H9 (cell line): Measurements from ENCODE around the gene ARHGEF6. TPM values are rescaled to one million over a fixed set of nuclear protein-coding genes. Genes with fewer than 3 reads are reported as not detected.

ENCODE experiments used
- DNase-seq: peaks from one replicate; pipeline ENCODE4 v3.0.0-alpha.2; 2017
- H2AFZ ChIP-seq: one replicate; pipeline ENCODE4 v1.6.1; 2013; ENCODE audit warnings: mild to moderate bottlenecking, low read length, control low read depth, moderate library complexity
- H2AK5ac ChIP-seq: 2 replicates; pipeline ENCODE4 v1.6.1; 2013; ENCODE audit warnings: low read length, control low read depth, mixed read lengths; ENCODE audit not compliant: insufficient read length
- H2BK120ac ChIP-seq: one replicate; pipeline ENCODE4 v1.6.1; 2013; ENCODE audit warnings: low read depth, mild to moderate bottlenecking, low read length, control low read depth, inconsistent platforms; ENCODE audit not compliant: poor library complexity, severe bottlenecking
- H2BK12ac ChIP-seq: 2 replicates; pipeline ENCODE4 v1.6.1; 2013; ENCODE audit warnings: low read length, control low read depth, mixed read lengths, low read depth; ENCODE audit not compliant: insufficient read length
- H2BK15ac ChIP-seq: 2 replicates; pipeline ENCODE4 v1.6.1; 2013; ENCODE audit warnings: low read depth, low read length, control low read depth
- H2BK20ac ChIP-seq: one replicate; pipeline ENCODE4 v1.6.1; 2013; ENCODE audit warnings: low read depth, mild to moderate bottlenecking, low read length, control low read depth, inconsistent platforms; ENCODE audit not compliant: poor library complexity, severe bottlenecking
- H2BK5ac ChIP-seq: 2 replicates; pipeline ENCODE4 v1.6.1; 2013; ENCODE audit warnings: low read length, control low read depth, mixed read lengths; ENCODE audit not compliant: insufficient read length
- H3K14ac ChIP-seq: 2 replicates; pipeline ENCODE4 v1.6.1; 2013; ENCODE audit warnings: low read length, control low read depth; ENCODE audit not compliant: insufficient read depth
- H3K18ac ChIP-seq: 2 replicates; pipeline ENCODE4 v1.6.1; 2013; ENCODE audit warnings: low read depth, mild to moderate bottlenecking, mixed read lengths, low read length, control low read depth; ENCODE audit not compliant: insufficient read length
- H3K23ac ChIP-seq: 2 replicates; pipeline ENCODE4 v1.6.1; 2013; ENCODE audit warnings: low read length, control low read depth, mixed read lengths, low read depth; ENCODE audit not compliant: insufficient read length
- H3K23me2 ChIP-seq: 2 replicates; pipeline ENCODE4 v1.6.1; 2013; ENCODE audit warnings: low read depth, mild to moderate bottlenecking, mixed read lengths, low read length, control low read depth; ENCODE audit not compliant: insufficient read length, poor library complexity, severe bottlenecking
- H3K27ac ChIP-seq: 2 replicates; pipeline ENCODE4 v1.5.1; 2013; ENCODE audit warnings: low read length, control low read depth, mixed read lengths, low read depth; ENCODE audit not compliant: insufficient read length
- H3K27me3 ChIP-seq: 2 replicates; pipeline ENCODE4 v1.6.1; 2013; ENCODE audit warnings: low read length, control low read depth, inconsistent platforms; ENCODE audit not compliant: insufficient read depth
- H3K4ac ChIP-seq: 2 replicates; pipeline ENCODE4 v1.6.1; 2013; ENCODE audit warnings: low read depth, mild to moderate bottlenecking, control low read depth, inconsistent platforms, low read length, moderate library complexity
- H3K4me1 ChIP-seq: 2 replicates; pipeline ENCODE4 v1.6.1; 2013; ENCODE audit warnings: low read length, control low read depth, inconsistent platforms; ENCODE audit not compliant: insufficient read depth
- H3K4me2 ChIP-seq: 2 replicates; pipeline ENCODE4 v1.6.1; 2013; ENCODE audit warnings: low read length, control low read depth, mixed read lengths; ENCODE audit not compliant: insufficient read length, insufficient read depth
- H3K56ac ChIP-seq: 2 replicates; pipeline ENCODE4 v1.6.1; 2013; ENCODE audit warnings: low read depth, mild to moderate bottlenecking, mixed read lengths, low read length, control low read depth; ENCODE audit not compliant: insufficient read length
- H3K79me1 ChIP-seq: 2 replicates; pipeline ENCODE4 v1.6.1; 2013; ENCODE audit warnings: low read depth, mild to moderate bottlenecking, moderate library complexity, low read length, control low read depth, inconsistent platforms; ENCODE audit not compliant: insufficient read depth, poor library complexity, severe bottlenecking
- H3K79me2 ChIP-seq: 2 replicates; pipeline ENCODE4 v1.6.1; 2013; ENCODE audit warnings: low read length, control low read depth, inconsistent platforms; ENCODE audit not compliant: insufficient read depth
- H3K9ac ChIP-seq: 2 replicates; pipeline ENCODE4 v1.6.1; 2013; ENCODE audit warnings: low read length, control low read depth, mixed read lengths; ENCODE audit not compliant: insufficient read length; ENCODE audit errors: extremely low read depth
- H3K9me3 ChIP-seq: one replicate; pipeline ENCODE4 v1.6.1; 2013; ENCODE audit warnings: low read depth, low read length, inconsistent platforms; ENCODE audit not compliant: control insufficient read depth
- H3T11ph ChIP-seq: one replicate; pipeline ENCODE4 v1.6.1; 2013; ENCODE audit warnings: mild to moderate bottlenecking, low read length, control low read depth, inconsistent platforms
- H4K20me1 ChIP-seq: one replicate; pipeline ENCODE4 v1.6.1; 2013; ENCODE audit not compliant: control insufficient read depth, insufficient read length, insufficient read depth
- H4K5ac ChIP-seq: 2 replicates; pipeline ENCODE4 v1.6.1; 2013; ENCODE audit warnings: low read depth, mild to moderate bottlenecking, mixed read lengths, low read length, control low read depth; ENCODE audit not compliant: insufficient read length
- H4K8ac ChIP-seq: replicated peaks from 2 replicates; pipeline ENCODE4 v1.6.1; 2013; ENCODE audit warnings: low read length, control low read depth, mixed read lengths, low read depth; ENCODE audit not compliant: insufficient read length
- H4K91ac ChIP-seq: 2 replicates; pipeline ENCODE4 v1.6.1; 2013; ENCODE audit warnings: low read depth, mild to moderate bottlenecking, moderate library complexity, mixed read lengths, low read length, control low read depth; ENCODE audit not compliant: insufficient read length
- H3K27ac Mint-ChIP-seq, 3 experiments: 2 replicates in 2 of 3; 3 replicates in 1 of 3; pipeline ENCODE4 v1.8.0; 2020 to 2021; ENCODE audit warnings: mixed read lengths in 3 of 3, mild to moderate bottlenecking in 1 of 3, moderate library complexity in 1 of 3
- H3K27me3 Mint-ChIP-seq: 2 replicates; pipeline ENCODE4 v1.8.0; 2021; ENCODE audit warnings: low read depth, mild to moderate bottlenecking, moderate library complexity, mixed read lengths
- H3K36me3 Mint-ChIP-seq, 3 experiments: 2 replicates in 2 of 3; 3 replicates in 1 of 3; pipeline ENCODE4 v1.8.0; 2020 to 2021; ENCODE audit warnings: low read depth in 3 of 3, mixed read lengths in 3 of 3; ENCODE audit not compliant: insufficient read depth in 1 of 3
- H3K4me1 Mint-ChIP-seq, 2 experiments: 2 replicates each; pipeline ENCODE4 v1.8.0; 2020; ENCODE audit warnings: mixed read lengths in 2 of 2
- H3K4me3 Mint-ChIP-seq, 2 experiments: 2 replicates in 1 of 2; 3 replicates in 1 of 2; pipeline ENCODE4 v1.8.0; 2020 to 2021; ENCODE audit warnings: mild to moderate bottlenecking in 2 of 2, mixed read lengths in 2 of 2, moderate library complexity in 1 of 2
- H3K9me3 Mint-ChIP-seq, 2 experiments: 2 replicates in 1 of 2; 3 replicates in 1 of 2; pipeline ENCODE4 v1.8.0; 2020; ENCODE audit warnings: mild to moderate bottlenecking in 2 of 2, mixed read lengths in 2 of 2, moderate library complexity in 1 of 2
- WGBS: extraction: QIAGEN DNeasy Blood & Tissue Kit; methylation state at CpG from one replicate; pipeline ENCODE4 v1.1.7; 2013; ENCODE audit warnings: missing lambda C conversion rate, low lambda C conversion rate, mixed read lengths; ENCODE audit not compliant: insufficient read length; ENCODE audit errors: extremely low coverage; 5-methylcytosine and 5-hydroxymethylcytosine counted together
- total RNA-seq: library from RNA; stranded (reverse); gene quantifications from 2 replicates; pipeline ENCODE4 v1.2.1, GENCODE V29; 2021
- TF ChIP-seq, protein P1 (sequence below): fragments of 200-600 bp; sonication (generic); conservative IDR thresholded peaks from 3 replicates; pipeline ENCODE4 v1.8.0; 2021; ENCODE audit warnings: antibody characterized with exemption, mild to moderate bottlenecking

ARHGEF6 gene
- total RNA-seq, 1 experiment from 2014 or later, result 3.6 TPM

DNA sequence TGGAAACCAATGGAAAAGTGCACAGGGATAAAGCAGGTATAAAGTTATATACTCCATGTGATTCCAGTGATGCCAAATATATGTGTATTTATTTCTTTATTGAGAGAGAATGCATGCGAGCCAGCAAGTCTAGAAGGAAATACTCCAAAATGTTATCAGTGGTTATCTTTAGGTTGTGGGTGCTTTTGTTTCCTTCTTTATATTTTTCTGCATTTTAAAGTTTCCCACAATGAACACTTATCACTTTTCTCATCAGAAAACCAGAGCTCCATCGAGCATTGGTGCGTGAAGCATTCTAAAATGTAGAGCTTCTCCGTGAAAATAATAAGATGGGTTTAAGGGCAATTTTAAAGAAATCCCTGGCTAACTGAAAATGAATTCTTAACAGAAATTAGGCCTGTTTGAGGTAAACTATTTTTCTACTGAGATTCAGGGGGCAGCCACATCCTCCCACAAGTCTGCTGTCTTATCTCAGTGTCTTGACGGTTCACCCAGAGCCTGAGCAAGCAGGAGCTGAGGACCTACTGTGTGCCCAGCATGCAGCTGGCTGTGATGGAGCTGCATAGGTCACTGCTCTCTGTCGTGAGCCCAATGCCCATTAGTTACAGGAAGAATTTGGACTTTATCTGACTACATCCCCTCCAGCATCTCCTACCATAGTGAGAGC lies 151.5 kb downstream of the ARHGEF6 start:
- Histone ChIP-seq H2BK20ac (no peak overlapping the region), H2BK15ac (no peak overlapping the region), H3K27me3 (no peaks in the 10 kb centered on the region), H4K8ac (no peak overlapping the region), H3K4ac (no peak overlapping the region), H3K79me2 (no peaks in the 10 kb centered on the region), H2BK12ac (no peak overlapping the region), H3K56ac (no peak overlapping the region), H3K27ac (no peak overlapping the region), H3K79me1 (no peaks in the 10 kb centered on the region), H3K18ac (no peak overlapping the region), H3K9ac (no peak overlapping the region), H2AK5ac (no peak overlapping the region), H4K91ac (no peak overlapping the region), H3K14ac (no peak overlapping the region), H2BK5ac (no peak overlapping the region), H3T11ph (no peak overlapping the region), H4K20me1 (no peaks in the 10 kb centered on the region), H2BK120ac (no peak overlapping the region), H3K4me1 (no peaks in the 10 kb centered on the region), H3K23me2 (no peaks in the 10 kb centered on the region), H3K9me3 (peaks cover 42% of the 10 kb centered on the region), H3K4me2 (no peak overlapping the region), H4K5ac (no peak overlapping the region), H3K23ac (no peak overlapping the region), H2AFZ (no peak overlapping the region)
- H3K36me3 Mint-ChIP-seq, result no peaks in the 10 kb centered on the region; a peak in 2 of 7 replicates
- H3K27me3 Mint-ChIP-seq, result peaks cover 3% of the 10 kb centered on the region
- TF ChIP-seq, protein P1, sequence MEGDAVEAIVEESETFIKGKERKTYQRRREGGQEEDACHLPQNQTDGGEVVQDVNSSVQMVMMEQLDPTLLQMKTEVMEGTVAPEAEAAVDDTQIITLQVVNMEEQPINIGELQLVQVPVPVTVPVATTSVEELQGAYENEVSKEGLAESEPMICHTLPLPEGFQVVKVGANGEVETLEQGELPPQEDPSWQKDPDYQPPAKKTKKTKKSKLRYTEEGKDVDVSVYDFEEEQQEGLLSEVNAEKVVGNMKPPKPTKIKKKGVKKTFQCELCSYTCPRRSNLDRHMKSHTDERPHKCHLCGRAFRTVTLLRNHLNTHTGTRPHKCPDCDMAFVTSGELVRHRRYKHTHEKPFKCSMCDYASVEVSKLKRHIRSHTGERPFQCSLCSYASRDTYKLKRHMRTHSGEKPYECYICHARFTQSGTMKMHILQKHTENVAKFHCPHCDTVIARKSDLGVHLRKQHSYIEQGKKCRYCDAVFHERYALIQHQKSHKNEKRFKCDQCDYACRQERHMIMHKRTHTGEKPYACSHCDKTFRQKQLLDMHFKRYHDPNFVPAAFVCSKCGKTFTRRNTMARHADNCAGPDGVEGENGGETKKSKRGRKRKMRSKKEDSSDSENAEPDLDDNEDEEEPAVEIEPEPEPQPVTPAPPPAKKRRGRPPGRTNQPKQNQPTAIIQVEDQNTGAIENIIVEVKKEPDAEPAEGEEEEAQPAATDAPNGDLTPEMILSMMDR, result no peak
- peaks cover 65 to 67% of the 10 kb centered on the region in 2 experiments for H3K9me3 Mint-ChIP-seq
- H3K4me3 Mint-ChIP-seq, result no peak overlapping the region
- H3K27ac Mint-ChIP-seq, result no peak overlapping the region
- no peak for DNase-seq
- H3K4me1 Mint-ChIP-seq, result no peaks in the 10 kb centered on the region
- WGBS, result no CpG with 5 or more reads among the region's 6 CpGs
